ENCODE data around the gene ARHGEF6. TPM values are rescaled to one million over a fixed set of nuclear protein-coding genes. Genes with fewer than 3 reads are reported as not detected.

The ARHGEF6 gene
- total and polyA plus RNA-seq, 4 donors = 4.9 to 22.4 (median 15.5) TPM

GRCh38 chrX:136827026-136827425 is 46.3 kb upstream of the ARHGEF6 start:
- 31 to 81% methylated on average over 3 of the region's 3 CpGs for WGBS, 2 donors
- Histone ChIP-seq H3K4me1 (ENCODE audit: control insufficient read depth in 5 of 5, insufficient read depth in 5 of 5, low read length in 5 of 5) (peaks cover 0 to 10% (median 2%) of the 10 kb centered on the region in 5 donors), H3K9me3 (ENCODE audit: control insufficient read depth in 4 of 4, insufficient read depth in 3 of 4, low read length in 3 of 4) (no peaks in the 10 kb centered on the region), H3K4me3 (no peak overlapping the region), H3K36me3 (ENCODE audit: control insufficient read depth in 4 of 4, insufficient read depth in 4 of 4, low read length in 4 of 4) (peaks cover 0 to 3% (median under 1%) of the 10 kb centered on the region in 4 donors), H3K9ac (ENCODE audit: insufficient read depth in 1 of 2, low read length in 2 of 2) (no peak overlapping the region), H3K27ac (ENCODE audit: low read depth in 1 of 2, low read length in 1 of 2) (no peak overlapping the region), H3K27me3 (ENCODE audit: control insufficient read depth in 3 of 3, insufficient read depth in 3 of 3, low read length in 2 of 3) (no peaks in the 10 kb centered on the region)
- ATAC-seq (ENCODE audit: insufficient read depth, low FRiP score) (no peak), DNase-seq (peak; percentile 62 to 93 (median 91))
- TF ChIP-seq CTCF (IDR thresholded peaks at IDR 0.05; ENCODE audit: control extremely low read depth, extremely low read depth) = no peak

- DNase-seq = no peak
- no peak overlapping the region for H3K9ac ChIP-seq (ENCODE audit: insufficient read depth in 1 of 2, low read length in 2 of 2)
- no peak for ATAC-seq (ENCODE audit: insufficient read depth, low FRiP score)
- WGBS, 2 donors = 65 to 84% methylated on average over 2 of the region's 2 CpGs
- peaks cover 0 to 10% (median 2%) of the 10 kb centered on the region in 5 donors for H3K4me1 ChIP-seq (ENCODE audit: control insufficient read depth in 5 of 5, insufficient read depth in 5 of 5, low read length in 5 of 5)
- no peaks in the 10 kb centered on the region for H3K27me3 ChIP-seq (ENCODE audit: control insufficient read depth in 3 of 3, insufficient read depth in 3 of 3, low read length in 2 of 3)
- no peak overlapping the region for H3K27ac ChIP-seq (ENCODE audit: low read depth in 1 of 2, low read length in 1 of 2)
- H3K4me3 ChIP-seq = no peak overlapping the region
- H3K36me3 ChIP-seq (ENCODE audit: control insufficient read depth in 4 of 4, insufficient read depth in 4 of 4, low read length in 4 of 4) = peaks cover 0 to 3% (median under 1%) of the 10 kb centered on the region in 4 donors
- no peaks in the 10 kb centered on the region for H3K9me3 ChIP-seq (ENCODE audit: control insufficient read depth in 4 of 4, insufficient read depth in 3 of 4, low read length in 3 of 4)
- TF ChIP-seq CTCF (IDR thresholded peaks at IDR 0.05; ENCODE audit: control extremely low read depth, extremely low read depth) = no peak
Measured at GRCh38 chrX:136825771-136826170, 45.0 kb upstream of the ARHGEF6 start.

GRCh38 chrX:136823175-136823574 is 42.4 kb upstream of the ARHGEF6 start:
- no peak overlapping the region for H3K9ac ChIP-seq (ENCODE audit: insufficient read depth in 1 of 2, low read length in 2 of 2)
- TF ChIP-seq CTCF (IDR thresholded peaks at IDR 0.05; ENCODE audit: control extremely low read depth, extremely low read depth) = no peak
- peaks cover 0 to 10% (median 6%) of the 10 kb centered on the region in 5 donors for H3K4me1 ChIP-seq (ENCODE audit: control insufficient read depth in 5 of 5, insufficient read depth in 5 of 5, low read length in 5 of 5)
- ATAC-seq (ENCODE audit: insufficient read depth, low FRiP score) (no peak), DNase-seq (no peak)
- no peaks in the 10 kb centered on the region for H3K9me3 ChIP-seq (ENCODE audit: control insufficient read depth in 4 of 4, insufficient read depth in 3 of 4, low read length in 3 of 4)
- peaks cover 0 to 1% (median 0%) of the 10 kb centered on the region in 4 donors for H3K36me3 ChIP-seq (ENCODE audit: control insufficient read depth in 4 of 4, insufficient read depth in 4 of 4, low read length in 4 of 4)
- no peaks in the 10 kb centered on the region for H3K27me3 ChIP-seq (ENCODE audit: control insufficient read depth in 3 of 3, insufficient read depth in 3 of 3, low read length in 2 of 3)
- no peak overlapping the region for H3K4me3 ChIP-seq
- WGBS, 2 donors = 91 to 100% methylated on average over 1 of the region's 1 CpG
- H3K27ac ChIP-seq (ENCODE audit: low read depth in 1 of 2, low read length in 1 of 2) = peak overlapping the region in 1 of 2 donors; percentile 66

Data from lung (tissue), 12 donors.